HL-60 (cell line): ENCODE measurements around the gene FOLR2.

ENCODE experiments used
- CTCF ChIP-seq: IDR thresholded peaks from one replicate; pipeline ENCODE4 v1.5.1; 2011; ENCODE audit warnings: low read length, control low read depth, inconsistent platforms; ENCODE audit not compliant: insufficient read depth
- GABPA ChIP-seq: IDR thresholded peaks from 2 replicates; pipeline ENCODE4 v1.6.1; 2012; ENCODE audit warnings: low read depth
- POLR2AphosphoS5 ChIP-seq: IDR thresholded peaks from 2 replicates; pipeline ENCODE4 v1.6.1; 2012; ENCODE audit warnings: low read depth
- REST ChIP-seq: IDR thresholded peaks from 2 replicates; pipeline ENCODE4 v1.6.1; 2012; ENCODE audit warnings: low read depth; ENCODE audit not compliant: insufficient replicate concordance

- no peak for TF ChIP-seq CTCF
- no peak for TF ChIP-seq POLR2AphosphoS5
- TF ChIP-seq REST: no peak
- TF ChIP-seq GABPA: no peak
Observed at GRCh38 chr11:72235351-72236057, 18.9 kb downstream of the FOLR2 start.
